ENCODE measurements around the gene IL17RE.

The IL17RE gene

DNA sequence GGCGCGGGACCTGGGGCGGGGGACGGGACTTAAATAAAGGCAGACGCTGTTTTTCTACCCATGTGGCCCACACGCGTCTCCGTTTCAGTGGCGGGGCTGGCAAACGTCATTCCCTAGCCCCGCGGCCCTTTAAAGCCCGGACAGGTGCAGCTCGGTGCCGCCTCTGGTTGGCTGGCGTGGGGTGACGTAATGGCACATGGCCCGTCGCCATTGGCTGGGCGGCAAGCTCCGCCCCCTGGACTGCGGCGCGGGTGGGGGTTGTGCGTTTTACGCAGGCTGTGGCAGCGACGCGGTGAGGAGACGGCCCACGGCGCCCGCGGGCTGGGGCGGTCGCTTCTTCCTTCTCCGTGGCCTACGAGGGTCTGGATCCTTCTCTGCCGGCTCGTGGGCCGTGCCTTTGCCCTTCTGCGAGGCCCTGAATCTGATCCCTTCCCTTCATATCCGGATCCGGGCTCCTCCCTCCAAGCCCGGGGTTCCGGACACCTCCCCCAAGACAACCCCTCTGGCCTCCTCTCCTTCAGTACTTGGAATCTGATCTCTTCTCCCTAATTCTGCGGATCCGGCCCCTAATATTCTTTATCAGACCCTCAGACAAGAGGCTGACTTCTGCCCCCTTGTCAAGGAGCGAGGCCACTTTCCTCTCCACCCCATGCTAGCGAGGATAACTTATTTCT is 31.1 kb downstream of the IL17RE start, which contains the start of gene CRELD1:
Gene CRELD1, plus strand, starts transcription at position 274 of the 674 bp plus-strand sequence. CDS start 605 bp downstream, outside the sequence.
- no peak for TF ChIP-seq TAF1 (IDR thresholded peaks at IDR 0.05; ENCODE audit: borderline replicate concordance, insufficient read depth, low read length)
- TF ChIP-seq FOXP2 (optimal IDR thresholded peaks at IDR 0.05; ENCODE audit: borderline replicate concordance, extremely low read depth, extremely low read length, insufficient read depth) = peak; percentile 73
- TF ChIP-seq POLR2AphosphoS5 (IDR thresholded peaks at IDR 0.05; ENCODE audit: low read depth, low read length) = peak; percentile 77
- no peak for TF ChIP-seq SIN3A (IDR thresholded peaks at IDR 0.05; ENCODE audit: borderline replicate concordance, insufficient read depth, low read length)

GRCh38 chr3:9934235-9934621 is 31.6 kb downstream of the IL17RE start:
- TF ChIP-seq SIN3A (IDR thresholded peaks at IDR 0.05; ENCODE audit: borderline replicate concordance, insufficient read depth, low read length) (no peak), REST (IDR thresholded peaks at IDR 0.05; ENCODE audit: insufficient read depth in 1 of 2, low read depth in 2 of 2, low read length in 2 of 2) (no peak), POLR2AphosphoS5 (IDR thresholded peaks at IDR 0.05; ENCODE audit: low read depth, low read length) (no peak), TAF1 (IDR thresholded peaks at IDR 0.05; ENCODE audit: borderline replicate concordance, insufficient read depth, low read length) (no peak), FOXP2 (optimal IDR thresholded peaks at IDR 0.05; ENCODE audit: borderline replicate concordance, extremely low read depth, extremely low read length, insufficient read depth) (no peak)

DNA sequence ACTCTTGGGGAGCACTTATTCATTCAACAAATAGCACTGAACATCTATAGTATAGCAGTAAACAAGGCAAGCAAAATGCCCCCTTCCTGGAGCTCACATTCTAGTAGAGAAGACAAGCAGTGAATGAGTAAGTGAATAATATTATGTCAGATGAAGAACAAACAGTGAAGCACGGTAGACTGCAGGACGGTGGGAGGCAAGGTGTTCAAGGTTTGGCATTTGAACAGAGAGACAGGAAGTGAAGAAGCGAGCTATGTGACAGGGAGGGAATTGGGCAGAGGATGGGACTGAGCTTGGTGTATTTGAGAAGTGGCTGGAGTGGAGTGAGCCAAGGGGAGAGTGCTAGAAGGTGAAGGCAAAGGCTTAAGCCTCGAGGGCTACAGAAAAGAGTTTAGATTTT is 32.3 kb downstream of the IL17RE start:
- TF ChIP-seq POLR2AphosphoS5 (IDR thresholded peaks at IDR 0.05; ENCODE audit: low read depth, low read length) = no peak
- no peak for TF ChIP-seq REST (IDR thresholded peaks at IDR 0.05; ENCODE audit: insufficient read depth in 1 of 2, low read depth in 2 of 2, low read length in 2 of 2)
- TF ChIP-seq SIN3A (IDR thresholded peaks at IDR 0.05; ENCODE audit: borderline replicate concordance, insufficient read depth, low read length) = no peak
- TF ChIP-seq TAF1 (IDR thresholded peaks at IDR 0.05; ENCODE audit: borderline replicate concordance, insufficient read depth, low read length) = no peak
- no peak for TF ChIP-seq FOXP2 (optimal IDR thresholded peaks at IDR 0.05; ENCODE audit: borderline replicate concordance, extremely low read depth, extremely low read length, insufficient read depth)

DNA sequence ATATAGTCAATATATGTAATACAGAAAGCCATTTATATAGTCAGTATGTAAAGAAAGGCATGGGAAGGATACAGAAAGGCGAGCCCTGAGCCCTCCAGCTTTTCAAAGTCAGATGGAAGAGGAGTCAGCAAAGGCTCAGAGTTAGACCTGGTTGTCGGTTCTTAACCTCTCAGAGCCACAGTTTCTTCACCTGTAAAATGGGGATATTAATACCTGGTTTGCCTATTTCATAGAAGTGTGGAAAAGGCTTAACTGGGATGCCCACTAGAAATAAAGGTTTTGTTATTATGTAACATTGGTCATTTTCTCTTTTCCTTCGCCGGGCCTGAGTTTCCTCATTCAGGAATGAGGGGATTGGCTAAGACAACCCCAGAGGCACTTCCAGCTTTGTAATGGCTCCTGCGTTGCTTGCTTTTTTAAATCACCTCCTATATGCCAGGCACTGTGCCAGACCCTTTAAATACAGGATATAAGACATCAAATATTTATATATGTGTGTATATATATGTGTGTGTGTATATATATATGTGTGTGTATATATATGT is 33.4 kb downstream of the IL17RE start:
- no peak for TF ChIP-seq SIN3A (IDR thresholded peaks at IDR 0.05; ENCODE audit: borderline replicate concordance, insufficient read depth, low read length)
- no peak for TF ChIP-seq FOXP2 (optimal IDR thresholded peaks at IDR 0.05; ENCODE audit: borderline replicate concordance, extremely low read depth, extremely low read length, insufficient read depth)
- no peak for TF ChIP-seq REST (IDR thresholded peaks at IDR 0.05; ENCODE audit: insufficient read depth in 1 of 2, low read depth in 2 of 2, low read length in 2 of 2)
- TF ChIP-seq POLR2AphosphoS5 (IDR thresholded peaks at IDR 0.05; ENCODE audit: low read depth, low read length) = no peak
- TF ChIP-seq TAF1 (IDR thresholded peaks at IDR 0.05; ENCODE audit: borderline replicate concordance, insufficient read depth, low read length) = no peak

- no peak for TF ChIP-seq FOXP2 (optimal IDR thresholded peaks at IDR 0.05; ENCODE audit: borderline replicate concordance, extremely low read depth, extremely low read length, insufficient read depth)
- TF ChIP-seq TAF1 (IDR thresholded peaks at IDR 0.05; ENCODE audit: borderline replicate concordance, insufficient read depth, low read length) = no peak
- no peak for TF ChIP-seq POLR2AphosphoS5 (IDR thresholded peaks at IDR 0.05; ENCODE audit: low read depth, low read length)
- TF ChIP-seq REST (IDR thresholded peaks at IDR 0.05; ENCODE audit: insufficient read depth in 1 of 2, low read depth in 2 of 2, low read length in 2 of 2) = no peak
- no peak for TF ChIP-seq SIN3A (IDR thresholded peaks at IDR 0.05; ENCODE audit: borderline replicate concordance, insufficient read depth, low read length)
Measured at GRCh38 chr3:9937486-9938238, 35.0 kb downstream of the IL17RE start.

All from PFSK-1 (cell line).